ENCODE measurements around the gene TMEM179.

Gene TMEM179

GRCh38 chr14:104545942-104546501, 58.5 kb downstream of the TMEM179 start:
- Histone ChIP-seq H3K36me3 (ENCODE audit: control insufficient read depth in 2 of 2, insufficient read depth in 2 of 2, low read length in 2 of 2) (no peaks in the 10 kb centered on the region), H3K4me3 (ENCODE audit: low read length in 2 of 2) (no peak overlapping the region), H3K27me3 (ENCODE audit: control insufficient read depth in 2 of 2, insufficient read depth in 2 of 2, low read length in 2 of 2) (peaks cover 0 to 16% of the 10 kb centered on the region in 2 donors), H3K9me3 (ENCODE audit: control insufficient read depth in 2 of 2, low read length in 2 of 2) (no peaks in the 10 kb centered on the region), H3K9ac (ENCODE audit: low read depth in 1 of 2, low read length in 2 of 2) (no peak overlapping the region), H3K4me1 (ENCODE audit: control insufficient read depth in 2 of 2, insufficient read depth in 2 of 2, low read length in 2 of 2) (no peaks in the 10 kb centered on the region), H3K27ac (ENCODE audit: low read depth in 2 of 2, low read length in 2 of 2) (no peak overlapping the region)

DNA sequence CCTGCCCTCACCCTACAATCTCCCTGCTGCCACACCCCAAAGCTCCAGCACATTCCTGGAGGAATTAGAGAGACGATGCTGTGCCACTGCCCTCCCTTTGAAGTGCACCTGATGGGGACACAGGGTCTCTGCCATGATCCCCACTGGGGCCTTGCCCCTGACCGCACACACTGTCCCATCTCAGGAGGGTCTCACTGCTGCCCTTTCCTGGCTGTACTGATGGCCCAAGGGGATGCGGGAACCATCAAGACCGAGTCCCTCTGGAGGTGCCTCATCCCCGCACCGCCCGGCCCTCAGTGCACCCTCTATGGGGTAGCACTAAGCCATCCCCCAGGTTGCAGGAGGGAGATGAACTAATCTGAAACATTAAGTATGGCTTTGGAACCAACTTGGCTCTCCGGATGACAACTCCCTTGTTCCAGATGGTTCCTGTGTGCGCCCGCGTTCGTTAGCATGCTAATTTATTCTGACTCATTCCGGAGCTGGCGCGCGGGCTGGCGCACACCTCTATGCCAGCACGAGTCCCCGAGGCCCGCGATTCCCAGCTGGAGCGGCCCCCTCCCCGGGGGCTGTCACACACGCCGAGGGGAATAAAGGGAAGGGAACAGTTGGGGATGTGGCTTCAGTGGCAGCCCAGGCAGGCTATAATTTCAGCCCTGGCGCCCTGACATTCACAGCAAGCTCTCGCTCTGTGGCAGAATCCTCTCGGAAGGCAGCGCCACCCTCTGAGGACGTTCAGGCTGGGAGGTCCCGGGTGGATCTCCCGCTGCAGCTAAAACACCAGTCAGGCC, 59.2 kb downstream of the TMEM179 start:
- no peaks in the 10 kb centered on the region for H3K36me3 ChIP-seq (ENCODE audit: control insufficient read depth in 2 of 2, insufficient read depth in 2 of 2, low read length in 2 of 2)
- no peaks in the 10 kb centered on the region for H3K4me1 ChIP-seq (ENCODE audit: control insufficient read depth in 2 of 2, insufficient read depth in 2 of 2, low read length in 2 of 2)
- peaks cover 0 to 16% of the 10 kb centered on the region in 2 donors for H3K27me3 ChIP-seq (ENCODE audit: control insufficient read depth in 2 of 2, insufficient read depth in 2 of 2, low read length in 2 of 2)
- H3K27ac ChIP-seq (ENCODE audit: low read depth in 2 of 2, low read length in 2 of 2), result no peak overlapping the region
- no peaks in the 10 kb centered on the region for H3K9me3 ChIP-seq (ENCODE audit: control insufficient read depth in 2 of 2, low read length in 2 of 2)
- no peak overlapping the region for H3K9ac ChIP-seq (ENCODE audit: low read depth in 1 of 2, low read length in 2 of 2)
- no peak overlapping the region for H3K4me3 ChIP-seq (ENCODE audit: low read length in 2 of 2)

DNA sequence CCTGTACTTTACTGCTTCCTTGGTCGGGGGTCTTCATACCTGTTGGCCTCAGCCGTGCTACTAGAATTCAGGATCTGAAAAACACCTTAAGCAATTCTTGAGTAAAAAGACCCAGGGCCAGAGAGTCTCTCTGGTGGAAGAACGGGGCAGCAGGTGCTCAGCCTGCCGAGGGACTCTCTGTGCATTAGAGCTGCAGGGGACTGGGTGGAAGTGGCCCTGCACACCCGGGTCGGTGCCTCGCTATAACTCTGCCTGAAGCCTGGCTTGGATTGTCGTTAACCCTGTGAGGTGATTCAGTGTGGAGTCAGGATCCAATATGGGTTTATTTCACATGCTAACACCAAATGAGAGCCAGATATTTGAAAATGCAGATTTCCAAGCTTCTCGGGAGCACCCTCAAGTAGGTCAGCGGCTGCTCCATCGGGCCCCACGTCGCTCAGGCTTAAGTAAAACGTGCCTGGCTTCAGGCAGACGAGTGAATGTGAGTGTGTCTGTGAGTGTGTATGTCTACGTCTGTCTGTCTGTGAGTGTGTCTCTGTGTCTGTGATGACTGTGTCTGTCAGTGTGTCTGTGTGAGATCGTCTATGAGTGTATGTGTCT, 60.1 kb downstream of the TMEM179 start:
- Histone ChIP-seq H3K4me1 (ENCODE audit: control insufficient read depth in 2 of 2, insufficient read depth in 2 of 2, low read length in 2 of 2) (no peaks in the 10 kb centered on the region), H3K4me3 (ENCODE audit: low read length in 2 of 2) (no peak overlapping the region), H3K27ac (ENCODE audit: low read depth in 2 of 2, low read length in 2 of 2) (no peak overlapping the region), H3K36me3 (ENCODE audit: control insufficient read depth in 2 of 2, insufficient read depth in 2 of 2, low read length in 2 of 2) (no peaks in the 10 kb centered on the region), H3K27me3 (ENCODE audit: control insufficient read depth in 2 of 2, insufficient read depth in 2 of 2, low read length in 2 of 2) (peaks cover 0 to 16% of the 10 kb centered on the region in 2 donors), H3K9me3 (ENCODE audit: control insufficient read depth in 2 of 2, low read length in 2 of 2) (no peaks in the 10 kb centered on the region), H3K9ac (ENCODE audit: low read depth in 1 of 2, low read length in 2 of 2) (no peak overlapping the region)

- Histone ChIP-seq H3K4me1 (ENCODE audit: control insufficient read depth in 2 of 2, insufficient read depth in 2 of 2, low read length in 2 of 2) (no peaks in the 10 kb centered on the region), H3K27me3 (ENCODE audit: control insufficient read depth in 2 of 2, insufficient read depth in 2 of 2, low read length in 2 of 2) (peaks cover 0 to 16% of the 10 kb centered on the region in 2 donors), H3K9me3 (ENCODE audit: control insufficient read depth in 2 of 2, low read length in 2 of 2) (no peaks in the 10 kb centered on the region), H3K9ac (ENCODE audit: low read depth in 1 of 2, low read length in 2 of 2) (no peak overlapping the region), H3K36me3 (ENCODE audit: control insufficient read depth in 2 of 2, insufficient read depth in 2 of 2, low read length in 2 of 2) (no peaks in the 10 kb centered on the region), H3K27ac (ENCODE audit: low read depth in 2 of 2, low read length in 2 of 2) (no peak overlapping the region), H3K4me3 (ENCODE audit: low read length in 2 of 2) (no peak overlapping the region)
Observed at GRCh38 chr14:104542871-104543830, 61.4 kb downstream of the TMEM179 start.

GRCh38 chr14:104541905-104542465, 62.6 kb downstream of the TMEM179 start:
- no peaks in the 10 kb centered on the region for H3K36me3 ChIP-seq (ENCODE audit: control insufficient read depth in 2 of 2, insufficient read depth in 2 of 2, low read length in 2 of 2)
- H3K4me3 ChIP-seq (ENCODE audit: low read length in 2 of 2), result no peak overlapping the region
- no peaks in the 10 kb centered on the region for H3K4me1 ChIP-seq (ENCODE audit: control insufficient read depth in 2 of 2, insufficient read depth in 2 of 2, low read length in 2 of 2)
- no peak overlapping the region for H3K9ac ChIP-seq (ENCODE audit: low read depth in 1 of 2, low read length in 2 of 2)
- H3K9me3 ChIP-seq (ENCODE audit: control insufficient read depth in 2 of 2, low read length in 2 of 2), result no peaks in the 10 kb centered on the region
- no peak overlapping the region for H3K27ac ChIP-seq (ENCODE audit: low read depth in 2 of 2, low read length in 2 of 2)
- H3K27me3 ChIP-seq (ENCODE audit: control insufficient read depth in 2 of 2, insufficient read depth in 2 of 2, low read length in 2 of 2), result peaks cover 0 to 16% of the 10 kb centered on the region in 2 donors

Measured in mucosa of rectum (tissue), 2 donors.